Measurements from ENCODE around the gene CLK4.

Gene CLK4

DNA sequence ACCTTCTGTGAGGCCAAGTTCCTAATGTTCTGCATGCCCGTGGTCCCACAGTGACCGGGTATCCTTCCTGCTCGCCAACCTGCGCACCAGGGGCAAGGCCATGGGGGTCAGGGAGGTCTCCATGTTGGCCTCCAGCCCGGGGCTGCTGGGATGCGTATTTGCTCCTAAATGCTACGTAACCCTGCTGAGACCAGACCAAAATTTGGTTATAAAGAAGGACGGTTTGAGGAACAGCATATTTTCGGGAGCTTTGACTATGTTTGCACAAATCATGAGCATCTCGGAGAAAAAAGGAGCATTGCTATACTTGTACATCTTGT is 35.7 kb upstream of the CLK4 start:
- H3K36me3 ChIP-seq (ENCODE audit: insufficient read depth, low read length): no peaks in the 10 kb centered on the region
- H3K4me1 ChIP-seq (ENCODE audit: insufficient read depth, low read length): no peaks in the 10 kb centered on the region
- no peak overlapping the region for H3K27ac ChIP-seq (ENCODE audit: low read depth, low read length)
- H3K4me3 ChIP-seq (ENCODE audit: low read depth in 1 of 2, low read length in 2 of 2): no peak overlapping the region
- no peak overlapping the region for H3K9ac ChIP-seq (ENCODE audit: low read length)
- H3K27me3 ChIP-seq (ENCODE audit: control insufficient read depth in 1 of 2, insufficient read depth in 2 of 2, low read length in 2 of 2): no peaks in the 10 kb centered on the region
- H3K9me3 ChIP-seq (ENCODE audit: low read length): no peaks in the 10 kb centered on the region

- Histone ChIP-seq H3K36me3 (ENCODE audit: insufficient read depth, low read length) (no peaks in the 10 kb centered on the region), H3K27ac (ENCODE audit: low read depth, low read length) (no peak overlapping the region), H3K9ac (ENCODE audit: low read length) (no peak overlapping the region), H3K27me3 (ENCODE audit: control insufficient read depth in 1 of 2, insufficient read depth in 2 of 2, low read length in 2 of 2) (no peaks in the 10 kb centered on the region), H3K9me3 (ENCODE audit: low read length) (no peaks in the 10 kb centered on the region), H3K4me1 (ENCODE audit: insufficient read depth, low read length) (no peaks in the 10 kb centered on the region), H3K4me3 (ENCODE audit: low read depth in 1 of 2, low read length in 2 of 2) (no peak overlapping the region)
Measured at GRCh38 chr5:178661836-178662540, 35.1 kb upstream of the CLK4 start.

- Histone ChIP-seq H3K36me3 (ENCODE audit: insufficient read depth, low read length) (no peaks in the 10 kb centered on the region), H3K27ac (ENCODE audit: low read depth, low read length) (no peak overlapping the region), H3K9ac (ENCODE audit: low read length) (no peak overlapping the region), H3K27me3 (ENCODE audit: control insufficient read depth in 1 of 2, insufficient read depth in 2 of 2, low read length in 2 of 2) (no peaks in the 10 kb centered on the region), H3K4me3 (ENCODE audit: low read depth in 1 of 2, low read length in 2 of 2) (no peak overlapping the region), H3K4me1 (ENCODE audit: insufficient read depth, low read length) (no peaks in the 10 kb centered on the region), H3K9me3 (ENCODE audit: low read length) (no peaks in the 10 kb centered on the region)
Measured at GRCh38 chr5:178651046-178651810, 24.4 kb upstream of the CLK4 start.

DNA sequence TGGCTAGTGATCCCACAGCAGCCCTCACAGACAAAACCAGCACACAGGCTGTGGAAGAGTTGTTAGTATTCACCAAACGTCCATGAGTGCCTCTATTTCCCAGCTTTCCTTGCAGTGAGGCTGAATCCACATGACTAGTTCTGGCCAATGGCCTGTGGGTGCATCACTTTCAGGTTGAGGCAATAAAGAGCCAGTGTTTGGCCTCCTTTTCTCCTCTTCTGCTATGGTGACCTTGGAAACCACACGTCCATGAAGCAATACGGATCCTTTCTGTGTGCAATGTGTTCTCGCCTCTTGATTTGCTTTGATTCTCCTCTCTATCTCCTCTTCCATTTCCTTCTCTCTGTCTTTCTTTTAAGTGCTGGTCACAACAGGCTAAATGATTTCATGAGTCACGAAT is 23.4 kb upstream of the CLK4 start:
- Histone ChIP-seq H3K4me3 (ENCODE audit: low read depth in 1 of 2, low read length in 2 of 2) (no peak overlapping the region), H3K36me3 (ENCODE audit: insufficient read depth, low read length) (no peaks in the 10 kb centered on the region), H3K9me3 (ENCODE audit: low read length) (no peaks in the 10 kb centered on the region), H3K27me3 (ENCODE audit: control insufficient read depth in 1 of 2, insufficient read depth in 2 of 2, low read length in 2 of 2) (no peaks in the 10 kb centered on the region), H3K4me1 (ENCODE audit: insufficient read depth, low read length) (no peaks in the 10 kb centered on the region), H3K9ac (ENCODE audit: low read length) (no peak overlapping the region), H3K27ac (ENCODE audit: low read depth, low read length) (no peak overlapping the region)

- no peak overlapping the region for H3K27ac ChIP-seq (ENCODE audit: low read depth, low read length)
- H3K9ac ChIP-seq (ENCODE audit: low read length): no peak overlapping the region
- H3K4me1 ChIP-seq (ENCODE audit: insufficient read depth, low read length): no peaks in the 10 kb centered on the region
- H3K9me3 ChIP-seq (ENCODE audit: low read length): no peaks in the 10 kb centered on the region
- no peak overlapping the region for H3K4me3 ChIP-seq (ENCODE audit: low read depth in 1 of 2, low read length in 2 of 2)
- no peaks in the 10 kb centered on the region for H3K36me3 ChIP-seq (ENCODE audit: insufficient read depth, low read length)
- no peaks in the 10 kb centered on the region for H3K27me3 ChIP-seq (ENCODE audit: control insufficient read depth in 1 of 2, insufficient read depth in 2 of 2, low read length in 2 of 2)
Measured at GRCh38 chr5:178649580-178649979, 22.7 kb upstream of the CLK4 start.

- no peaks in the 10 kb centered on the region for H3K9me3 ChIP-seq (ENCODE audit: low read length)
- H3K4me3 ChIP-seq (ENCODE audit: low read depth in 1 of 2, low read length in 2 of 2): no peak overlapping the region
- no peaks in the 10 kb centered on the region for H3K4me1 ChIP-seq (ENCODE audit: insufficient read depth, low read length)
- no peak overlapping the region for H3K9ac ChIP-seq (ENCODE audit: low read length)
- H3K36me3 ChIP-seq (ENCODE audit: insufficient read depth, low read length): no peaks in the 10 kb centered on the region
- H3K27ac ChIP-seq (ENCODE audit: low read depth, low read length): no peak overlapping the region
- no peaks in the 10 kb centered on the region for H3K27me3 ChIP-seq (ENCODE audit: control insufficient read depth in 1 of 2, insufficient read depth in 2 of 2, low read length in 2 of 2)
Measured at GRCh38 chr5:178644826-178645545, 18.1 kb upstream of the CLK4 start.

DNA sequence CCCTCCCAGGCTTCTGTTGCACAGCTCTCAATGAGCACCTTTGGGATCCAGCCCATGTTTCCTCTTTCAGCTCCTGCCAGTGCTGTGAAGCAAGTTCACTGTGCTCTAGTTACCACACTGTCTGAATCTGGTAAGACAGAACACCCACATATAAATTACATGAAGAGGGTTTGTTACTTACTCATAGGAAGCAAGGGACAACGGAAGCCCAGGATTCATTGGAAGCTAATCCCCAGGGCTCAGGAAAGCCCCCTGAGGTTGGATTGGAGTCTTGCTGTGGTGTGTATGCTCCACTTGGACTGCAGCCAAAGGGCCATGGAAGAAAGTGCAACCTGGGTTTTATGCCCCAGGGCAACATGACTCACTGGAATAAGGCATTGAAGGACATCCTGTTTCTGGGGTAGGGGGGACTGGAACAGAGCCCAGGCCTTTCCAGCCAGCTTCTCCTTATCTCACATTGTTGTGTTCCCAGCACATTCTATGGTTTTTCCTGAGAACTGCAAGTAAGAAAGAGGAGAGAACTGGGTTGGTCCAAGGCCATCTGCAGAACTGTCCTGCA is 15.6 kb upstream of the CLK4 start:
- H3K27me3 ChIP-seq (ENCODE audit: control insufficient read depth in 1 of 2, insufficient read depth in 2 of 2, low read length in 2 of 2): no peaks in the 10 kb centered on the region
- no peaks in the 10 kb centered on the region for H3K4me1 ChIP-seq (ENCODE audit: insufficient read depth, low read length)
- no peak overlapping the region for H3K9ac ChIP-seq (ENCODE audit: low read length)
- no peak overlapping the region for H3K27ac ChIP-seq (ENCODE audit: low read depth, low read length)
- H3K36me3 ChIP-seq (ENCODE audit: insufficient read depth, low read length): no peaks in the 10 kb centered on the region
- H3K9me3 ChIP-seq (ENCODE audit: low read length): no peaks in the 10 kb centered on the region
- H3K4me3 ChIP-seq (ENCODE audit: low read depth in 1 of 2, low read length in 2 of 2): no peak overlapping the region

DNA sequence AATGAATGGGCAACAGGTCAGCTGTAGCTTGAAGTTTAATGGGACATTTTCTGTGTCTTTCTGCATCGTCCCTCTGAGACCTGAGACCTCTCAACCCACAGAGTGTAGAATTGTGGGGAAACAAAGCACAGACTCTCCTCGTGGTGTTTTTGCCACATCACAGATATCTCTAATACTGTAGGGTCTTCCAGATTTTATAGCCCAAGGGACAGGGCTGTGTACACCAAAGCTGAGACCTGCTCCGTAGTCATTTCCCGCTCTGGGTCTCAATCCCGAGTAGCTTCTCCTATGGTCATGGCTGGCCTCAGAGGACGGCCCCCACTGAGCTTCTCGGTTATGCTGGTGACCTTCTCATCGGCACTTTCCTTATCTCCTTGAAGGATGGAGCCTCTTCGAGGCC is 14.9 kb upstream of the CLK4 start:
- Histone ChIP-seq H3K27ac (ENCODE audit: low read depth, low read length) (no peak overlapping the region), H3K27me3 (ENCODE audit: control insufficient read depth in 1 of 2, insufficient read depth in 2 of 2, low read length in 2 of 2) (no peaks in the 10 kb centered on the region), H3K9me3 (ENCODE audit: low read length) (no peaks in the 10 kb centered on the region), H3K4me1 (ENCODE audit: insufficient read depth, low read length) (no peaks in the 10 kb centered on the region), H3K36me3 (ENCODE audit: insufficient read depth, low read length) (no peaks in the 10 kb centered on the region), H3K9ac (ENCODE audit: low read length) (no peak overlapping the region), H3K4me3 (ENCODE audit: low read depth in 1 of 2, low read length in 2 of 2) (no peak overlapping the region)

- Histone ChIP-seq H3K4me1 (ENCODE audit: insufficient read depth, low read length) (no peaks in the 10 kb centered on the region), H3K4me3 (ENCODE audit: low read depth in 1 of 2, low read length in 2 of 2) (no peak overlapping the region), H3K9ac (ENCODE audit: low read length) (no peak overlapping the region), H3K27ac (ENCODE audit: low read depth, low read length) (no peak overlapping the region), H3K27me3 (ENCODE audit: control insufficient read depth in 1 of 2, insufficient read depth in 2 of 2, low read length in 2 of 2) (no peaks in the 10 kb centered on the region), H3K36me3 (ENCODE audit: insufficient read depth, low read length) (no peaks in the 10 kb centered on the region), H3K9me3 (ENCODE audit: low read length) (no peaks in the 10 kb centered on the region)
Measured at GRCh38 chr5:178640331-178641045, 13.6 kb upstream of the CLK4 start.

GRCh38 chr5:178637356-178638074 is 10.7 kb upstream of the CLK4 start:
- H3K9me3 ChIP-seq (ENCODE audit: low read length): no peaks in the 10 kb centered on the region
- no peaks in the 10 kb centered on the region for H3K27me3 ChIP-seq (ENCODE audit: control insufficient read depth in 1 of 2, insufficient read depth in 2 of 2, low read length in 2 of 2)
- no peaks in the 10 kb centered on the region for H3K4me1 ChIP-seq (ENCODE audit: insufficient read depth, low read length)
- H3K4me3 ChIP-seq (ENCODE audit: low read depth in 1 of 2, low read length in 2 of 2): no peak overlapping the region
- H3K36me3 ChIP-seq (ENCODE audit: insufficient read depth, low read length): no peaks in the 10 kb centered on the region
- no peak overlapping the region for H3K9ac ChIP-seq (ENCODE audit: low read length)
- H3K27ac ChIP-seq (ENCODE audit: low read depth, low read length): no peak overlapping the region

Measured in muscle layer of colon (tissue), 2 donors.